IMR-90 (cell line): ENCODE measurements around the gene LCAT. TPM values are rescaled to one million over a fixed set of nuclear protein-coding genes. Genes with fewer than 3 reads are reported as not detected.
A peak's percentile ranks its signal among the peaks of the same experiment; 100 is the strongest.

Source experiments
- ATAC-seq: fragments of 200-7000 bp; cut with Tn5 transposase; 2 replicates; pipeline ENCODE4 v1.9.1; 2020; ENCODE audit warnings: low read depth, mild to moderate bottlenecking, moderate library complexity
- BruUV-seq: library from RNA; stranded (reverse); fragments of 400-500 nt; replicated peaks from 2 replicates; lab custom pipeline; 2021; lab: Mats Ljungman, UMichigan
- CTCF ChIA-PET: fragments of 300-600 bp; formaldehyde crosslinking; extraction: SDS; loops from one replicate; lab custom pipeline; 2021; ENCODE audit warnings: antibody characterized with exemption; lab: Yijun Ruan, JAX
- POLR2A ChIA-PET: fragments of 300-600 bp; sonication (Branson Sonifier 250); formaldehyde crosslinking; loops from one replicate; lab custom pipeline; 2022; ENCODE audit warnings: antibody characterized with exemption; ENCODE audit not compliant: unreplicated experiment; lab: Charles Lee
- DNase-seq: peaks from one replicate; pipeline ENCODE4 v3.0.0; 2013
- H2AFZ ChIP-seq: replicated peaks from 2 replicates; pipeline ENCODE3; 2013; ENCODE audit warnings: low read length, mild to moderate bottlenecking; ENCODE audit not compliant: poor library complexity
- H2AK5ac ChIP-seq: 2 replicates; pipeline ENCODE4 v1.6.1; 2013; ENCODE audit warnings: low read depth, low read length, inconsistent platforms
- H2AK9ac ChIP-seq: replicated peaks from 2 replicates; pipeline ENCODE3; 2013; ENCODE audit warnings: mild to moderate bottlenecking, low read depth, low read length, moderate library complexity; ENCODE audit not compliant: poor library complexity
- H2BK120ac ChIP-seq: 2 replicates; pipeline ENCODE4 v1.6.1; 2013; ENCODE audit warnings: low read depth, low read length, inconsistent platforms
- H2BK15ac ChIP-seq: 3 replicates; pipeline ENCODE4 v1.6.1; 2013; ENCODE audit warnings: low read depth, low read length, inconsistent platforms
- H2BK20ac ChIP-seq: 2 replicates; pipeline ENCODE4 v1.6.1; 2013; ENCODE audit warnings: low read depth, mild to moderate bottlenecking, inconsistent platforms, low read length, moderate library complexity
- H2BK5ac ChIP-seq: 2 replicates; pipeline ENCODE4 v1.6.1; 2013; ENCODE audit warnings: mild to moderate bottlenecking, low read depth, low read length, inconsistent platforms; ENCODE audit not compliant: poor library complexity, severe bottlenecking
- H3K14ac ChIP-seq: replicated peaks from 2 replicates; pipeline ENCODE4 v1.6.1; 2013; ENCODE audit warnings: low read depth, low read length, inconsistent platforms
- H3K18ac ChIP-seq: 2 replicates; pipeline ENCODE4 v1.6.1; 2013; ENCODE audit warnings: low read depth, low read length, control low read depth
- H3K23ac ChIP-seq: 2 replicates; pipeline ENCODE4 v1.6.1; 2013; ENCODE audit warnings: low read depth, low read length, inconsistent platforms
- H3K27ac ChIP-seq: 2 replicates; pipeline ENCODE4 v1.5.1; 2013; ENCODE audit warnings: mild to moderate bottlenecking, control low read depth, low read length; ENCODE audit not compliant: insufficient read depth
- H3K27me3 ChIP-seq: 2 replicates; pipeline ENCODE4 v1.6.1; 2013; ENCODE audit warnings: low read length; ENCODE audit not compliant: control insufficient read depth, insufficient read depth
- H3K36me3 ChIP-seq: 2 replicates; pipeline ENCODE4 v1.6.1; 2013; ENCODE audit warnings: low read length, mixed read lengths; ENCODE audit not compliant: control insufficient read depth, insufficient read depth
- H3K4ac ChIP-seq: 2 replicates; pipeline ENCODE4 v1.6.1; 2013; ENCODE audit warnings: low read depth, low read length, inconsistent platforms
- H3K4me1 ChIP-seq: 2 replicates; pipeline ENCODE4 v1.6.1; 2013; ENCODE audit warnings: low read length, mixed read lengths; ENCODE audit not compliant: control insufficient read depth, insufficient read depth
- H3K4me2 ChIP-seq: 2 replicates; pipeline ENCODE4 v1.6.1; 2013; ENCODE audit warnings: low read depth, mild to moderate bottlenecking, control low read depth, low read length, moderate library complexity
- H3K4me3 ChIP-seq: 2 replicates; pipeline ENCODE4 v1.5.1; 2013; ENCODE audit warnings: low read depth, mild to moderate bottlenecking, control low read depth, low read length, moderate library complexity; ENCODE audit not compliant: insufficient read depth
- H3K56ac ChIP-seq: 2 replicates; pipeline ENCODE4 v1.6.1; 2013; ENCODE audit warnings: low read length, inconsistent platforms; ENCODE audit not compliant: insufficient read depth; ENCODE audit errors: extremely low read depth
- H3K79me1 ChIP-seq, 2 experiments: 2 replicates each; pipeline ENCODE4 v1.6.1; 2013; ENCODE audit warnings: low read length in 2 of 2, inconsistent platforms in 1 of 2, low read depth in 1 of 2
- H3K9ac ChIP-seq: 2 replicates; pipeline ENCODE4 v1.6.1; 2013; ENCODE audit warnings: low read depth, low read length, control low read depth
- H3K9me1 ChIP-seq: 2 replicates; pipeline ENCODE4 v1.6.1; 2013; ENCODE audit warnings: low read length, inconsistent platforms; ENCODE audit not compliant: insufficient read depth
- H3K9me3 ChIP-seq: 2 replicates; pipeline ENCODE4 v1.6.1; 2013; ENCODE audit warnings: low read length; ENCODE audit not compliant: control insufficient read depth, insufficient read depth
- H4K20me1 ChIP-seq: 2 replicates; pipeline ENCODE4 v1.6.1; 2013; ENCODE audit warnings: low read length, inconsistent platforms; ENCODE audit not compliant: insufficient read depth
- H4K5ac ChIP-seq: 2 replicates; pipeline ENCODE4 v1.6.1; 2013; ENCODE audit warnings: mild to moderate bottlenecking, low read depth, low read length, control low read depth
- H4K8ac ChIP-seq, 2 experiments: 2 replicates each; pipeline ENCODE4 v1.6.1; 2013; ENCODE audit warnings: low read depth in 2 of 2, low read length in 2 of 2, control low read depth in 1 of 2, inconsistent platforms in 1 of 2
- H4K91ac ChIP-seq: 2 replicates; pipeline ENCODE4 v1.6.1; 2013; ENCODE audit warnings: low read depth, low read length, inconsistent platforms; ENCODE audit not compliant: insufficient read depth
- CHD1 ChIP-seq: IDR thresholded peaks from 2 replicates; pipeline ENCODE4 v1.6.1; 2012; ENCODE audit warnings: low read depth, low read length, improper control_type of control experiment
- ELK1 ChIP-seq: fragments of 150-350 bp; IDR thresholded peaks from 2 replicates; pipeline ENCODE4 v1.6.1; 2016; ENCODE audit warnings: low read depth, mild to moderate bottlenecking, low read length, moderate library complexity, borderline replicate concordance
- MAFK ChIP-seq: IDR thresholded peaks from 2 replicates; pipeline ENCODE4 v1.6.1; 2012; ENCODE audit warnings: low read depth, low read length, improper control_type of control experiment
- NFE2L2 ChIP-seq: fragments of 150-350 bp; IDR thresholded peaks from 2 replicates; pipeline ENCODE4 v1.6.1; 2016; ENCODE audit warnings: low read depth, mild to moderate bottlenecking, low read length
- RAD21 ChIP-seq: IDR thresholded peaks from 2 replicates; pipeline ENCODE4 v1.6.1; 2012; ENCODE audit warnings: low read length, improper control_type of control experiment
- WGBS, 2 experiments: methylation state at CpG; one replicate each; pipeline versions ENCODE4 v1.1.5 to v1.1.7; 2013; ENCODE audit warnings: missing lambda C conversion rate in 2 of 2; ENCODE audit not compliant: insufficient read length in 1 of 2; ENCODE audit errors: extremely low coverage in 2 of 2; 5-methylcytosine and 5-hydroxymethylcytosine counted together
- dilution Hi-C: fragments of 300-500 bp; cut with HindIII; formaldehyde crosslinking; loops from one replicate; pipeline ENCODE4 v1.14.3; 2018; ENCODE audit warnings: low sequenced_read_pairs; ENCODE audit not compliant: unreplicated experiment
- in situ Hi-C: fragments of 300-500 bp; cut with MboI; formaldehyde crosslinking; loops from 3 replicates; pipeline ENCODE4 v1.14.3; 2019; ENCODE audit warnings: low sequenced_read_pairs, inconsistent platforms, mixed read lengths
- intact Hi-C: fragments of 100-400 bp; cut with micrococcal nuclease; formaldehyde crosslinking; loops from 2 replicates; pipeline ENCODE4 v1.10.0; 2022
- polyA plus RNA-seq, 3 experiments: library from polyadenylated mRNA; depleted of rRNA; stranded (reverse); fragments of >200 nt; gene quantifications; 2 replicates each; pipeline ENCODE4 v1.2.3, GENCODE V29; 2012; ENCODE audit warnings: low replicate concordance in 1 of 3
- total RNA-seq: library from RNA; depleted of rRNA; stranded (reverse); fragments of >200 nt; gene quantifications from 2 replicates; pipeline ENCODE4 v1.2.3, GENCODE V29; 2012

LCAT gene
- total and polyA plus RNA-seq, 2 of the 4 experiments (the other 2 are of a cell fraction) = 1.4 to 18.8 TPM

- Histone ChIP-seq H2BK15ac (no peak overlapping the region), H3K4me2 (no peak overlapping the region), H3K9me1 (peaks cover 25% of the 10 kb centered on the region), H3K79me1 (peaks cover 22 to 65% of the 10 kb centered on the region in 2 experiments), H4K20me1 (peaks cover 34% of the 10 kb centered on the region; the same call in 1 of the 2 replicates), H3K14ac (no peak overlapping the region), H3K9me3 (no peaks in the 10 kb centered on the region), H2AFZ (no peak overlapping the region), H2BK120ac (no peak overlapping the region), H4K8ac (no peak overlapping the region), H3K9ac (no peak overlapping the region), H2BK20ac (no peak overlapping the region), H3K27me3 (no peaks in the 10 kb centered on the region), H3K23ac (no peak overlapping the region), H3K56ac (no peak overlapping the region), H4K5ac (no peak overlapping the region), H2AK9ac (no peak overlapping the region), H3K4me3 (no peak overlapping the region), H2AK5ac (no peak overlapping the region), H3K27ac (peak overlapping the region; percentile 0; the same call in 1 of the 2 replicates), H3K4ac (no peak overlapping the region), H3K36me3 (peaks cover 11% of the 10 kb centered on the region), H2BK5ac (no peak overlapping the region), H3K4me1 (peaks cover 2% of the 10 kb centered on the region; the same call in 1 of the 2 replicates), H4K91ac (no peak overlapping the region), H3K18ac (no peak overlapping the region)
- CTCF ChIA-PET = interaction anchor here (0.8 kb wide), 1 partner anchor 25 kb away, joined by 3 read pairs; no protein-coding TSS in a partner anchor
- no TSS peak for BruUV-seq
- intact Hi-C loops = loop anchor here (1.0 kb wide), 1 partner anchor 19 kb away; the partner anchor contains the start of gene NRN1L
- dilution Hi-C loops = no loop called here
- ATAC-seq = peak; percentile 70
- POLR2A ChIA-PET = no interaction called here
- TF ChIP-seq ELK1 (no peak), RAD21 (no peak), NFE2L2 (no peak), MAFK (no peak), CHD1 (no peak)
- peak; percentile 41 for DNase-seq
- WGBS, 2 experiments = no CpG with 5 or more reads among the region's 4 CpGs
- in situ Hi-C loops = no loop called here
Observed at GRCh38 chr16:67902831-67903230, 41.1 kb downstream of the LCAT start.
